KBM-7 (cell line): ENCODE results near the gene TMEM214.

ENCODE experiments used
- DNase-seq: peaks from one replicate; pipeline ENCODE4 v3.0.0-alpha.2; 2015
- in situ Hi-C: fragments of 300-500 bp; cut with MboI; formaldehyde crosslinking; loops from 2 replicates; pipeline ENCODE4 v1.14.3; 2020; ENCODE audit warnings: low sequenced_read_pairs, low pct_unique_long_range_greater_than_20kb, mixed read lengths

The TMEM214 gene

DNA sequence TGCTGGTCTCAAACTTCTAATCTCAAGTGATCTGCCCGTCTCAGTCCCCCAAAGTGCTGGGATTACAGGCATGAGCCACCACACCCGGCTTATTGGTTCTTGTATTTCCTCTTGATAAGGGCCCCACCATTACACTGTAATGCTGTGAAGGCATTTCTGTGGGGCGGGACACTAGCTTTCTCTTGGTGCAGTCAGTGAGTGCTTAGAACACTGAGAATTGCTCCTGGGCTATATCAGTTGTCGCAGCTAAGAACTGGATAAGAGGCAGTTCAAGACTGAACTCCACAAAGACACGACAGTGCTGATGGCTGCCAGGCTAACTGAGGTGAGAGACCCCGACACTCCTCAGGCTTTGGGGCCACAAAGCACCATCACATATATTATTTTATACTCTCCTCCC is 55.9 kb downstream of the TMEM214 start:
- no peak for DNase-seq
- in situ Hi-C loops = no loop called here

DNA sequence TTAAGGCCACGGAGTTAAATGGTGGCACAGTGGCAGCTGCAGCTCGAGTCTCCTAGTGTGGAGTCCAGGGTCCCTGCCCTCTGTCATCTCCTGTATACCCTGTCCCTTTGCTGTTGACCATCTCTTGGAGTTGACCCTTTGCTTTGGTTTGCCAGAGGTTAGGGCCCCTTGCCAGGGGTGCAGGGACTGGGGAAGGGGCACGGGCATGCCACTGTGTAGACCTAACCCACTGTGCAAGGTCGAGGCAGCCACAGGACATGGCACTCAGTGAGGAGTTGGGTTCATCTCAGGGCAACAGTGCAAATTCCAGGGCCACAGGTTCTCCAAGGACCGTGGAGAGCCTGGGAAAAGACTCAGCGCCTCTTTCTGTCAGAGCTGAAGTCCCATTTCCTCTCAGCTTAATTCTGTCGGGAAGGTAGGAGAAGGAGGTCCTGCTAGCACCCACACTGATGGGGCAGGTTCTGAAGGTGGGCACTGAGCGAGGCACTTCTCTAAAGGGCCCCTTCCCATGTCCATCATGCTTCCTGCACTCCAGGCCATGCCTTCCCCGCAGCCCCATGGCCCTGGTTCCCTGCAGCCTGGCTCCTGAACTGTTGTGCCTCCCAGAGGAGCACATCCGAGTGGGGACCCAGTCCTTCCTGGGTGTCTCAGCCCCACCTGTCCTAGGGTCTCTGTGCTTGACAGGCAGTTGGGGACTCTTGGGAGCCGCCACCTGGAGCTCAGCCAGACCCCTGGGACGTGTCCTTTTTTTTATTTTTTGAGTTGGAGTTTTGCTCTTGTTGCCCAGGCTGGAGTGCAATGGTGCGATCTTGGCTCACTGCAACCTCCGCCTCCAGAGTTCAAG is 56.6 kb downstream of the TMEM214 start:
- DNase-seq = no peak
- in situ Hi-C loops = no loop called here
